HepG2 (cell line): ENCODE data around the gene NEK6.

Source experiments
- BRCA1 ChIP-seq: sonication (generic); formaldehyde crosslinking; IDR thresholded peaks from 2 replicates; pipeline ENCODE4 v1.4.0; 2020; ENCODE audit warnings: missing genetic modification reagents
- HMGA1 ChIP-seq: sonication (generic); formaldehyde crosslinking; conservative IDR thresholded peaks from 2 replicates; pipeline ENCODE4 v1.4.0; 2020; ENCODE audit warnings: missing genetic modification reagents
- TF ChIP-seq, protein P1 (sequence below): sonication (generic); formaldehyde crosslinking; IDR thresholded peaks from 2 replicates; pipeline ENCODE4 v1.5.0; 2020; ENCODE audit warnings: mild to moderate bottlenecking, missing genetic modification reagents, moderate library complexity
- TF ChIP-seq, protein P2 (sequence below): IDR thresholded peaks from 2 replicates; pipeline ENCODE4 v1.6.1; 2016; ENCODE audit warnings: low read depth

DNA sequence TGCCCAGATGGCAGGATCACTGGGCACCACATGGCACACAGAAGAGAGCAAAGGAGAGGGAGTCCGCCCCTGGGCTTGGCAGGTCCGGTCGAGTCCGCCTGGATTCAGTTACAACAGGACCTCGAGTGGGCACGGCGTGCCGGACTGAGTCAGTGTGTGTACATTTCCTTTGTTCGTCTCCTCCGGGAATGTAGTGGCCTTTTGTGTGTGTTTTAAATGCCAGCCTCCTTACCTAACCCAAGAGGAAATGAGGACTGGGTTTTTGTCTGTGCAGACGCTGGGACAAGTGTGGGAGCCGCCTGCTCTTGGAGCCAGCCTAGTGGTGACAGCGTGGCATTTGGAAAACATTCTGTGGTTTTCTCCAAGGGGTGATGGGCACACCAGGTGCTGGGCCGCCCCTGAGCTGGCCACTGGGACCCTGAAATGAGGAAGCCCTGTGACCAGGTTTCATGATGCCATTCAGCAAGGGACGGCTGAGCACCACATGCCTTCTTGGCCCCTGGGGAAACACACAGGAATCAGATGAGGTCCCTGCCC lies 9.6 kb downstream of the NEK6 start:
- TF ChIP-seq HMGA1 (CRISPR knock-in tag): no peak
- TF ChIP-seq, protein P1, sequence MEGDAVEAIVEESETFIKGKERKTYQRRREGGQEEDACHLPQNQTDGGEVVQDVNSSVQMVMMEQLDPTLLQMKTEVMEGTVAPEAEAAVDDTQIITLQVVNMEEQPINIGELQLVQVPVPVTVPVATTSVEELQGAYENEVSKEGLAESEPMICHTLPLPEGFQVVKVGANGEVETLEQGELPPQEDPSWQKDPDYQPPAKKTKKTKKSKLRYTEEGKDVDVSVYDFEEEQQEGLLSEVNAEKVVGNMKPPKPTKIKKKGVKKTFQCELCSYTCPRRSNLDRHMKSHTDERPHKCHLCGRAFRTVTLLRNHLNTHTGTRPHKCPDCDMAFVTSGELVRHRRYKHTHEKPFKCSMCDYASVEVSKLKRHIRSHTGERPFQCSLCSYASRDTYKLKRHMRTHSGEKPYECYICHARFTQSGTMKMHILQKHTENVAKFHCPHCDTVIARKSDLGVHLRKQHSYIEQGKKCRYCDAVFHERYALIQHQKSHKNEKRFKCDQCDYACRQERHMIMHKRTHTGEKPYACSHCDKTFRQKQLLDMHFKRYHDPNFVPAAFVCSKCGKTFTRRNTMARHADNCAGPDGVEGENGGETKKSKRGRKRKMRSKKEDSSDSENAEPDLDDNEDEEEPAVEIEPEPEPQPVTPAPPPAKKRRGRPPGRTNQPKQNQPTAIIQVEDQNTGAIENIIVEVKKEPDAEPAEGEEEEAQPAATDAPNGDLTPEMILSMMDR: no peak
- TF ChIP-seq, protein P2, sequence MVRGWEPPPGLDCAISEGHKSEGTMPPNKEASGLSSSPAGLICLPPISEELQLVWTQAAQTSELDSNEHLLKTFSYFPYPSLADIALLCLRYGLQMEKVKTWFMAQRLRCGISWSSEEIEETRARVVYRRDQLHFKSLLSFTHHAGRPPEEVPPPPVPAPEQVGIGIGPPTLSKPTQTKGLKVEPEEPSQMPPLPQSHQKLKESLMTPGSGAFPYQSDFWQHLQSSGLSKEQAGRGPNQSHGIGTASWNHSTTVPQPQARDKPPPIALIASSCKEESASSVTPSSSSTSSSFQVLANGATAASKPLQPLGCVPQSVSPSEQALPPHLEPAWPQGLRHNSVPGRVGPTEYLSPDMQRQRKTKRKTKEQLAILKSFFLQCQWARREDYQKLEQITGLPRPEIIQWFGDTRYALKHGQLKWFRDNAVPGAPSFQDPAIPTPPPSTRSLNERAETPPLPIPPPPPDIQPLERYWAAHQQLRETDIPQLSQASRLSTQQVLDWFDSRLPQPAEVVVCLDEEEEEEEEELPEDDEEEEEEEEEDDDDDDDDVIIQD (CRISPR knock-in tag): no peak
- no peak for TF ChIP-seq BRCA1 (CRISPR knock-in tag)
